Measurements from ENCODE around the gene ZNF665. TPM values are rescaled to one million over a fixed set of nuclear protein-coding genes. Genes with fewer than 3 reads are reported as not detected.
A peak's percentile ranks its signal among the peaks of the same experiment; 100 is the strongest.

Gene ZNF665
- total RNA-seq, 1 donor from 2014 or later = 9.4 TPM

- no peak overlapping the region for H3K4me3 Mint-ChIP-seq (ENCODE audit: low read depth)
- H3K9me3 Mint-ChIP-seq (ENCODE audit: low read depth) = peaks cover 28% of the 10 kb centered on the region
- no peak for DNase-seq (ENCODE audit: low spot score, unreplicated experiment)
- H3K27ac Mint-ChIP-seq = peak overlapping the region; percentile 74
- TF ChIP-seq CTCF (IDR thresholded peaks at IDR 0.05; ENCODE audit: unreplicated experiment) = no peak
- H3K4me1 Mint-ChIP-seq (ENCODE audit: low read depth) = peaks cover 10% of the 10 kb centered on the region
- no peaks in the 10 kb centered on the region for H3K27me3 Mint-ChIP-seq
- H3K36me3 Mint-ChIP-seq (ENCODE audit: insufficient read depth) = peaks cover 26% of the 10 kb centered on the region
Measured at GRCh38 chr19:53161123-53161522, 32.0 kb downstream of the ZNF665 start.

GRCh38 chr19:53160350-53160749, 32.8 kb downstream of the ZNF665 start:
- H3K4me1 Mint-ChIP-seq (ENCODE audit: low read depth) = peaks cover 10% of the 10 kb centered on the region
- TF ChIP-seq CTCF (IDR thresholded peaks at IDR 0.05; ENCODE audit: unreplicated experiment) = no peak
- DNase-seq (ENCODE audit: low spot score, unreplicated experiment) = no peak
- peaks cover 20% of the 10 kb centered on the region for H3K9me3 Mint-ChIP-seq (ENCODE audit: low read depth)
- H3K36me3 Mint-ChIP-seq (ENCODE audit: insufficient read depth) = peaks cover 18% of the 10 kb centered on the region
- H3K27me3 Mint-ChIP-seq = no peaks in the 10 kb centered on the region
- no peak overlapping the region for H3K4me3 Mint-ChIP-seq (ENCODE audit: low read depth)
- H3K27ac Mint-ChIP-seq = no peak overlapping the region

DNA sequence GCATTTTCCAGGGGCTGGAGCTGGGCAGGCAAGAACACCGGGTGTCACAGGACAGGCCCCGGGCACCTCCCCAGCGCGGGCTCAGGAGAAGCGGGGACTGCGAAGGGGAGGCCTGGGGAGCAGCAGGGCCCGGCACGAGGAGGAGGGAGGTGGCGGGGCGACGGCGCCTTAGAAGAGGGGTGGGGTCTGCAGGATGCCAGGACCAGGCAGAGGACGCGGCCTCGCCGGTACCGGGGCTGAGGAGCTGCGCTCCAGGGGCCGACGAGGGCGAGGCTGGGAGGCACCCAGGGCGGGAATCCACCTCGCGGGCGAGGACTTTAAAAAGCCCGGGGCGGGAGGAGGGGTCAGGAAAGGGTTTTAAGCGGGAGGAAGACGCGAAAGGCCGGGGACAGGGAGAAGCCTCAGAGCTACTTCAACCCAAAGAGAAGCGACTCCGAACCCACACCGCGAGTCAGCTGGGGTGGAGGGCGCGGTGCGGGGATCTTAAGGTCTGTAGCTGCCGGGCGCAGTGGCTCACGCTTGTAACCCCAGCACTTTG, 35.0 kb downstream of the ZNF665 start:
- no peak for TF ChIP-seq CTCF (IDR thresholded peaks at IDR 0.05; ENCODE audit: unreplicated experiment)
- H3K4me1 Mint-ChIP-seq (ENCODE audit: low read depth) = peaks cover 10% of the 10 kb centered on the region
- no peaks in the 10 kb centered on the region for H3K27me3 Mint-ChIP-seq
- H3K36me3 Mint-ChIP-seq (ENCODE audit: insufficient read depth) = peaks cover 10% of the 10 kb centered on the region
- H3K27ac Mint-ChIP-seq = peak overlapping the region; percentile 19
- peak; percentile 22 for DNase-seq (ENCODE audit: low spot score, unreplicated experiment)
- peaks cover 6% of the 10 kb centered on the region for H3K9me3 Mint-ChIP-seq (ENCODE audit: low read depth)
- H3K4me3 Mint-ChIP-seq (ENCODE audit: low read depth) = peak overlapping the region; percentile 70

DNA sequence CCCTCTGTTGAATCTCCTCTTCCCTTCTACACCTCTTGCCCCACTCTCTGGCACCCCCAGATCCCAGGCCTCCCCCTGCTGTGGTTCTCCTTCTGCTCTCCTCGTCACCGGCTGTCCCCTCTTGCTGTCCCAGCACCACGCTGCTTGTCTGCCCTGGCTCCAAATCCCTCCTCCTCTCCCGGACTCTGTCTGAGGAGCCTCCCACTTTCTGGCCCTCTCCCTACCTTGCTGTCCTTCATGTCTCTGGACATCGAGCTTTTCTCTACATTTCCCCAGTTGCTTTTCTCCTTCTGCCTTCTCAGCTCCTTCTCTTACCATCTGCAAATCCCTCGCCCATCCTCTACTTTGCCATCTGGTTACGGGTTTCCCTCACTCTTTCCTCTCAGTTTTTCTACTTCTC, 35.5 kb downstream of the ZNF665 start:
- Mint-ChIP-seq H3K4me1 (ENCODE audit: low read depth) (peaks cover 10% of the 10 kb centered on the region), H3K9me3 (ENCODE audit: low read depth) (peaks cover 6% of the 10 kb centered on the region), H3K4me3 (ENCODE audit: low read depth) (peak overlapping the region; percentile 70), H3K36me3 (ENCODE audit: insufficient read depth) (peaks cover 14% of the 10 kb centered on the region), H3K27me3 (no peaks in the 10 kb centered on the region), H3K27ac (peak overlapping the region; percentile 19)
- no peak for TF ChIP-seq CTCF (IDR thresholded peaks at IDR 0.05; ENCODE audit: unreplicated experiment)
- no peak for DNase-seq (ENCODE audit: low spot score, unreplicated experiment)

- TF ChIP-seq CTCF (IDR thresholded peaks at IDR 0.05; ENCODE audit: unreplicated experiment) = no peak
- H3K4me1 Mint-ChIP-seq (ENCODE audit: low read depth) = peaks cover 10% of the 10 kb centered on the region
- peaks cover 17% of the 10 kb centered on the region for H3K36me3 Mint-ChIP-seq (ENCODE audit: insufficient read depth)
- no peaks in the 10 kb centered on the region for H3K27me3 Mint-ChIP-seq
- H3K4me3 Mint-ChIP-seq (ENCODE audit: low read depth) = peak overlapping the region; percentile 70
- H3K27ac Mint-ChIP-seq = peak overlapping the region; percentile 4
- DNase-seq (ENCODE audit: low spot score, unreplicated experiment) = no peak
- peaks cover 6% of the 10 kb centered on the region for H3K9me3 Mint-ChIP-seq (ENCODE audit: low read depth)
Measured at GRCh38 chr19:53156850-53157249, 36.3 kb downstream of the ZNF665 start.

All from progenitor cell of endocrine pancreas (in vitro differentiated cells).